K562 (cell line): ENCODE measurements around the gene TPGS1. TPM values are rescaled to one million over a fixed set of nuclear protein-coding genes. Genes with fewer than 3 reads are reported as not detected.
A peak's percentile ranks its signal among the peaks of the same experiment; 100 is the strongest.

ENCODE experiments used
- BCOR ChIP-seq: fragments of 450-650 bp; IDR thresholded peaks from 2 replicates; pipeline ENCODE4 v1.6.1; 2016
- DNMT1 ChIP-seq: fragments of 450-650 bp; IDR thresholded peaks from 2 replicates; pipeline ENCODE4 v1.6.1; 2016; ENCODE audit warnings: antibody characterized with exemption, mild to moderate bottlenecking
- ELF2 ChIP-seq: fragments of 250-450 bp; sonication (Bioruptor Pico); IDR thresholded peaks from 2 replicates; pipeline ENCODE4 v1.5.0; 2021; ENCODE audit warnings: mild to moderate bottlenecking
- KLF1 ChIP-seq: fragments of 450-650 bp; IDR thresholded peaks from 2 replicates; pipeline ENCODE4 v1.6.1; 2016; ENCODE audit warnings: missing genetic modification characterization, missing compliant biosample characterization
- KLF6 ChIP-seq: fragments of 250-450 bp; sonication (Bioruptor Pico); IDR thresholded peaks from 2 replicates; pipeline ENCODE4 v1.4.0; 2020; ENCODE audit warnings: mild to moderate bottlenecking, moderate library complexity, borderline replicate concordance
- POLR3G ChIP-seq: IDR thresholded peaks from 2 replicates; pipeline ENCODE4 v1.6.1; 2011; ENCODE audit not compliant: insufficient read length, insufficient replicate concordance; ENCODE audit errors: extremely low read depth
- PPARD ChIP-seq: fragments of 250-450 bp; sonication (Bioruptor Pico); IDR thresholded peaks from 2 replicates; pipeline ENCODE4 v1.8.0; 2022; ENCODE audit warnings: inconsistent platforms, mild to moderate bottlenecking, moderate library complexity
- SMAD1 ChIP-seq: fragments of 150-350 bp; IDR thresholded peaks from 2 replicates; pipeline ENCODE4 v1.6.1; 2014; ENCODE audit warnings: low read length, low read depth; ENCODE audit not compliant: partially characterized antibody
- SOX6 ChIP-seq: fragments of 450-650 bp; IDR thresholded peaks from 2 replicates; pipeline ENCODE4 v1.6.1; 2014; ENCODE audit warnings: mild to moderate bottlenecking
- ZFP1 ChIP-seq: fragments of 450-650 bp; formaldehyde crosslinking; IDR thresholded peaks from 2 replicates; pipeline ENCODE4 v1.4.0; 2020; ENCODE audit warnings: mild to moderate bottlenecking, mixed read lengths
- ZNF253 ChIP-seq: fragments of 250-450 bp; sonication (Bioruptor Pico); conservative IDR thresholded peaks from 2 replicates; pipeline ENCODE4 v1.6.1; 2021; ENCODE audit warnings: mild to moderate bottlenecking
- ZNF57 ChIP-seq: fragments of 450-650 bp; formaldehyde crosslinking; IDR thresholded peaks from 2 replicates; pipeline ENCODE4 v1.4.0; 2020; ENCODE audit warnings: mild to moderate bottlenecking, moderate library complexity
- ZNF766 ChIP-seq: fragments of 200-800 bp; sonication (Bioruptor generic); conservative IDR thresholded peaks from 2 replicates; pipeline ENCODE4 v1.6.1; 2016; ENCODE audit warnings: missing genetic modification characterization, missing compliant biosample characterization
- polyA plus RNA-seq, 8 experiments: library from polyadenylated mRNA; depleted of rRNA in 4 of 8; stranded (reverse) in 5 of 8; unstranded in 3 of 8; fragments of >200 nt; fragmentation: Nextera tagmentation in 2 of 8; fragmentation: Illumina TruSeq in 1 of 8; extraction: Ambion mirVana in 2 of 8; extraction: Trizol in 1 of 8; gene quantifications; 2 replicates each; pipeline versions ENCODE4 v1.2.1 to v1.2.3, GENCODE V29; 2011 to 2014; ENCODE audit warnings: inconsistent platforms in 1 of 8, missing spikeins in 1 of 8
- total RNA-seq, 7 experiments: library from RNA; depleted of rRNA in 6 of 7; stranded (reverse); fragments of >200 nt in 6 of 7; fragmentation: Illumina TruSeq in 2 of 7; extraction: Trizol in 2 of 7; gene quantifications; 2 replicates each; pipeline versions ENCODE4 v1.2.1 to v1.2.3, GENCODE V29; 2011 to 2021; ENCODE audit warnings: low replicate concordance in 1 of 7
- TF ChIP-seq, protein P1 (sequence below): fragments of 200-800 bp; sonication (Bioruptor generic); IDR thresholded peaks from 2 replicates; pipeline ENCODE4 v1.6.1; 2016; ENCODE audit warnings: missing genetic modification characterization, missing compliant biosample characterization
- TF ChIP-seq, protein P2 (sequence below): sonication (generic); formaldehyde crosslinking; IDR thresholded peaks from 2 replicates; pipeline ENCODE4 v1.9.0; 2022; ENCODE audit warnings: mild to moderate bottlenecking, missing genetic modification reagents
- TF ChIP-seq, protein P3 (sequence below): IDR thresholded peaks from 2 replicates; pipeline ENCODE4 v1.6.1; 2014; ENCODE audit warnings: antibody characterized with exemption
- TF ChIP-seq, protein P4 (sequence below), 2 experiments: fragments of 200-800 bp in 1 of 2; sonication (Bioruptor generic) in 1 of 2; sonication (generic) in 1 of 2; formaldehyde crosslinking in 1 of 2; IDR thresholded peaks in 1 of 2; conservative IDR thresholded peaks in 1 of 2; 2 replicates each; pipeline versions ENCODE4 v1.5.0 to v1.6.1; 2016 to 2020; ENCODE audit warnings: missing compliant biosample characterization in 1 of 2, missing genetic modification characterization in 1 of 2, missing genetic modification reagents in 1 of 2
- TF ChIP-seq, protein P5 (sequence below): fragments of 250-450 bp; sonication (Bioruptor Pico); IDR thresholded peaks from 2 replicates; pipeline ENCODE4 v1.9.0; 2021; ENCODE audit warnings: mild to moderate bottlenecking, inconsistent platforms

Gene TPGS1
- total and polyA plus RNA-seq, 9 of the 15 experiments (the other 6 are each of a cell fraction or from before 2014, with no cell fraction given), result 0.30 to 31.6 (median 1.2) TPM; not detected in 2

DNA sequence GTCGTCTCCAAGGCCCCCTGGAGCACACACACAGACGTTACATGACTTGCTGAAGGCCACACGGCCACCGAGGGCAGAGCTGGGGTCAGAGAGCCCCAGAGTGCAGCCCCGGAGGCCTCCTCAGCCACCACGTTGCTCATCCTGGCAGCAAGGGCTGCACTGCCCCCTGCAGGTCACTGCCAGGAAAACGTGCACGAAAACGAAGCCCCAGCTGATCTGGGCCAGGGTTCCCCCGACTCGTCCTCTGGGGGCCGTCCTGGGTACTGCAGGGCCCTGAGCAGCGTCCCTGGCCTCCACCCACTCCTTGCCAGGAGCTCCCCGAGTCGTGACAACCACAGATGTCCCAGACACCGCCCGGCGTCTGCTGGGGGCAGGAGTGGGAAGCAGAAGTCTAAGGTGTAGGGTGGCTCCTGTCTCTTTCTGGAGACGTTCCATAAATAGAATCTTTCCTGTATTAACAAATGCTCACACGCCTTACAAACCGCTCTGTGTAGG lies 3.4 kb downstream of the TPGS1 start (continued):
- TF ChIP-seq, protein P1, sequence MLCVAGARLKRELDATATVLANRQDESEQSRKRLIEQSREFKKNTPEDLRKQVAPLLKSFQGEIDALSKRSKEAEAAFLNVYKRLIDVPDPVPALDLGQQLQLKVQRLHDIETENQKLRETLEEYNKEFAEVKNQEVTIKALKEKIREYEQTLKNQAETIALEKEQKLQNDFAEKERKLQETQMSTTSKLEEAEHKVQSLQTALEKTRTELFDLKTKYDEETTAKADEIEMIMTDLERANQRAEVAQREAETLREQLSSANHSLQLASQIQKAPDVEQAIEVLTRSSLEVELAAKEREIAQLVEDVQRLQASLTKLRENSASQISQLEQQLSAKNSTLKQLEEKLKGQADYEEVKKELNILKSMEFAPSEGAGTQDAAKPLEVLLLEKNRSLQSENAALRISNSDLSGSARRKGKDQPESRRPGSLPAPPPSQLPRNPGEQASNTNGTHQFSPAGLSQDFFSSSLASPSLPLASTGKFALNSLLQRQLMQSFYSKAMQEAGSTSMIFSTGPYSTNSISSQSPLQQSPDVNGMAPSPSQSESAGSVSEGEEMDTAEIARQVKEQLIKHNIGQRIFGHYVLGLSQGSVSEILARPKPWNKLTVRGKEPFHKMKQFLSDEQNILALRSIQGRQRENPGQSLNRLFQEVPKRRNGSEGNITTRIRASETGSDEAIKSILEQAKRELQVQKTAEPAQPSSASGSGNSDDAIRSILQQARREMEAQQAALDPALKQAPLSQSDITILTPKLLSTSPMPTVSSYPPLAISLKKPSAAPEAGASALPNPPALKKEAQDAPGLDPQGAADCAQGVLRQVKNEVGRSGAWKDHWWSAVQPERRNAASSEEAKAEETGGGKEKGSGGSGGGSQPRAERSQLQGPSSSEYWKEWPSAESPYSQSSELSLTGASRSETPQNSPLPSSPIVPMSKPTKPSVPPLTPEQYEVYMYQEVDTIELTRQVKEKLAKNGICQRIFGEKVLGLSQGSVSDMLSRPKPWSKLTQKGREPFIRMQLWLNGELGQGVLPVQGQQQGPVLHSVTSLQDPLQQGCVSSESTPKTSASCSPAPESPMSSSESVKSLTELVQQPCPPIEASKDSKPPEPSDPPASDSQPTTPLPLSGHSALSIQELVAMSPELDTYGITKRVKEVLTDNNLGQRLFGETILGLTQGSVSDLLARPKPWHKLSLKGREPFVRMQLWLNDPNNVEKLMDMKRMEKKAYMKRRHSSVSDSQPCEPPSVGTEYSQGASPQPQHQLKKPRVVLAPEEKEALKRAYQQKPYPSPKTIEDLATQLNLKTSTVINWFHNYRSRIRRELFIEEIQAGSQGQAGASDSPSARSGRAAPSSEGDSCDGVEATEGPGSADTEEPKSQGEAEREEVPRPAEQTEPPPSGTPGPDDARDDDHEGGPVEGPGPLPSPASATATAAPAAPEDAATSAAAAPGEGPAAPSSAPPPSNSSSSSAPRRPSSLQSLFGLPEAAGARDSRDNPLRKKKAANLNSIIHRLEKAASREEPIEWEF (CRISPR knock-in tag), result no peak
- TF ChIP-seq, protein P2, sequence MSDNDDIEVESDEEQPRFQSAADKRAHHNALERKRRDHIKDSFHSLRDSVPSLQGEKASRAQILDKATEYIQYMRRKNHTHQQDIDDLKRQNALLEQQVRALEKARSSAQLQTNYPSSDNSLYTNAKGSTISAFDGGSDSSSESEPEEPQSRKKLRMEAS (CRISPR knock-in tag), result peak; percentile 94
- no peak for TF ChIP-seq PPARD (CRISPR knock-in tag)
- TF ChIP-seq KLF1 (tag), result no peak
- no peak for TF ChIP-seq ZNF253 (CRISPR knock-in tag)
- TF ChIP-seq, protein P3, sequence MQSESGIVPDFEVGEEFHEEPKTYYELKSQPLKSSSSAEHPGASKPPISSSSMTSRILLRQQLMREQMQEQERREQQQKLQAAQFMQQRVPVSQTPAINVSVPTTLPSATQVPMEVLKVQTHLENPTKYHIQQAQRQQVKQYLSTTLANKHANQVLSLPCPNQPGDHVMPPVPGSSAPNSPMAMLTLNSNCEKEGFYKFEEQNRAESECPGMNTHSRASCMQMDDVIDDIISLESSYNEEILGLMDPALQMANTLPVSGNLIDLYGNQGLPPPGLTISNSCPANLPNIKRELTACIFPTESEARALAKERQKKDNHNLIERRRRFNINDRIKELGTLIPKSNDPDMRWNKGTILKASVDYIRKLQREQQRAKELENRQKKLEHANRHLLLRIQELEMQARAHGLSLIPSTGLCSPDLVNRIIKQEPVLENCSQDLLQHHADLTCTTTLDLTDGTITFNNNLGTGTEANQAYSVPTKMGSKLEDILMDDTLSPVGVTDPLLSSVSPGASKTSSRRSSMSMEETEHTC, result no peak
- TF ChIP-seq POLR3G, result no peak
- 0 out of 2 replicates have a peak, but pooled peaks have one; percentile 2 for TF ChIP-seq ZNF57
- peak; percentile 40; the same call in 1 of the 2 replicates for TF ChIP-seq SOX6
- TF ChIP-seq ELF2 (CRISPR knock-in tag), result no peak
- no peak for TF ChIP-seq SMAD1
- no peak for TF ChIP-seq ZNF766 (CRISPR knock-in tag)
- no peak for TF ChIP-seq ZFP1 (CRISPR knock-in tag)
- TF ChIP-seq KLF6 (CRISPR knock-in tag), result no peak
- no peak for TF ChIP-seq BCOR
- no peak for TF ChIP-seq DNMT1
- TF ChIP-seq, protein P4, sequence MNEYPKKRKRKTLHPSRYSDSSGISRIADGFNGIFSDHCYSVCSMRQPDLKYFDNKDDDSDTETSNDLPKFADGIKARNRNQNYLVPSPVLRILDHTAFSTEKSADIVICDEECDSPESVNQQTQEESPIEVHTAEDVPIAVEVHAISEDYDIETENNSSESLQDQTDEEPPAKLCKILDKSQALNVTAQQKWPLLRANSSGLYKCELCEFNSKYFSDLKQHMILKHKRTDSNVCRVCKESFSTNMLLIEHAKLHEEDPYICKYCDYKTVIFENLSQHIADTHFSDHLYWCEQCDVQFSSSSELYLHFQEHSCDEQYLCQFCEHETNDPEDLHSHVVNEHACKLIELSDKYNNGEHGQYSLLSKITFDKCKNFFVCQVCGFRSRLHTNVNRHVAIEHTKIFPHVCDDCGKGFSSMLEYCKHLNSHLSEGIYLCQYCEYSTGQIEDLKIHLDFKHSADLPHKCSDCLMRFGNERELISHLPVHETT (CRISPR knock-in tag; conservative IDR thresholded peaks at IDR 0.05 in 1 of 2, IDR thresholded peaks at IDR 0.05 in 1 of 2), result no peak
- TF ChIP-seq, protein P5, sequence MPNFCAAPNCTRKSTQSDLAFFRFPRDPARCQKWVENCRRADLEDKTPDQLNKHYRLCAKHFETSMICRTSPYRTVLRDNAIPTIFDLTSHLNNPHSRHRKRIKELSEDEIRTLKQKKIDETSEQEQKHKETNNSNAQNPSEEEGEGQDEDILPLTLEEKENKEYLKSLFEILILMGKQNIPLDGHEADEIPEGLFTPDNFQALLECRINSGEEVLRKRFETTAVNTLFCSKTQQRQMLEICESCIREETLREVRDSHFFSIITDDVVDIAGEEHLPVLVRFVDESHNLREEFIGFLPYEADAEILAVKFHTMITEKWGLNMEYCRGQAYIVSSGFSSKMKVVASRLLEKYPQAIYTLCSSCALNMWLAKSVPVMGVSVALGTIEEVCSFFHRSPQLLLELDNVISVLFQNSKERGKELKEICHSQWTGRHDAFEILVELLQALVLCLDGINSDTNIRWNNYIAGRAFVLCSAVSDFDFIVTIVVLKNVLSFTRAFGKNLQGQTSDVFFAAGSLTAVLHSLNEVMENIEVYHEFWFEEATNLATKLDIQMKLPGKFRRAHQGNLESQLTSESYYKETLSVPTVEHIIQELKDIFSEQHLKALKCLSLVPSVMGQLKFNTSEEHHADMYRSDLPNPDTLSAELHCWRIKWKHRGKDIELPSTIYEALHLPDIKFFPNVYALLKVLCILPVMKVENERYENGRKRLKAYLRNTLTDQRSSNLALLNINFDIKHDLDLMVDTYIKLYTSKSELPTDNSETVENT, result no peak; the same call in 1 of the 2 replicates
